Neural cell (in vitro differentiated cells): Measurements from ENCODE around the gene CMKLR1. TPM values are rescaled to one million over a fixed set of nuclear protein-coding genes. Genes with fewer than 3 reads are reported as not detected.

Experiments
- H2AFZ ChIP-seq: fragments of 200-600, 300-800 bp; sonication (generic), shearing (Covaris generic); 2 replicates; pipeline ENCODE4 v1.6.0; 2014; ENCODE audit warnings: low read depth, mild to moderate bottlenecking, antibody characterized with exemption, low read length, moderate library complexity
- H3F3A ChIP-seq: fragments of 200-600 bp; shearing (Covaris generic); 2 replicates; pipeline ENCODE4 v1.6.1; 2016; ENCODE audit warnings: mild to moderate bottlenecking, moderate library complexity, mixed read lengths, antibody characterized with exemption, low read length; ENCODE audit not compliant: insufficient read depth, poor library complexity, severe bottlenecking
- H3K27ac ChIP-seq: fragments of 200-600, 300-800 bp; sonication (generic), shearing (Covaris generic); 2 replicates; pipeline ENCODE4 v1.5.1; 2014; ENCODE audit warnings: mild to moderate bottlenecking, low read length, moderate library complexity
- H3K27me3 ChIP-seq: fragments of 300-800, 200-600 bp; sonication (generic), shearing (Covaris generic); 2 replicates; pipeline ENCODE4 v1.6.0; 2014; ENCODE audit warnings: mild to moderate bottlenecking, low read depth, low read length, moderate library complexity; ENCODE audit not compliant: insufficient read depth
- H3K36me3 ChIP-seq: fragments of 300-800, 200-600 bp; sonication (generic), shearing (Covaris generic); 2 replicates; pipeline ENCODE4 v1.5.1; 2014; ENCODE audit warnings: mild to moderate bottlenecking, antibody characterized with exemption, low read length, moderate library complexity; ENCODE audit not compliant: insufficient read depth
- H3K4me2 ChIP-seq: fragments of 300-800, 200-600 bp; sonication (generic), shearing (Covaris generic); 2 replicates; pipeline ENCODE4 v1.6.0; 2014; ENCODE audit warnings: mild to moderate bottlenecking, low read length
- H3K4me3 ChIP-seq: fragments of 300-800, 200-600 bp; sonication (generic), shearing (Covaris generic); 2 replicates; pipeline ENCODE4 v1.5.1; 2014; ENCODE audit warnings: mild to moderate bottlenecking, low read length, moderate library complexity
- H3K79me2 ChIP-seq: fragments of 200-600 bp; shearing (Covaris generic); replicated peaks from 2 replicates; pipeline ENCODE4 v1.6.0; 2014; ENCODE audit warnings: mild to moderate bottlenecking, low read length, moderate library complexity; ENCODE audit not compliant: insufficient read depth
- H3K9ac ChIP-seq: fragments of 300-800, 200-600 bp; sonication (generic), shearing (Covaris generic); 2 replicates; pipeline ENCODE4 v1.6.1; 2016; ENCODE audit warnings: mild to moderate bottlenecking, low read length, mixed read lengths
- H3K9me2 ChIP-seq: fragments of 200-600 bp; shearing (Covaris generic); 2 replicates; pipeline ENCODE4 v1.6.1; 2016; ENCODE audit warnings: mild to moderate bottlenecking, low read length, mixed read lengths; ENCODE audit not compliant: insufficient read depth
- H3K9me3 ChIP-seq: fragments of 200-600, 300-800 bp; sonication (generic), shearing (Covaris generic); 2 replicates; pipeline ENCODE4 v1.6.1; 2016; ENCODE audit warnings: mild to moderate bottlenecking, mixed run types, low read length, moderate library complexity, mixed read lengths
- H4K20me1 ChIP-seq: fragments of 200-600 bp; shearing (Covaris generic); 2 replicates; pipeline ENCODE4 v1.6.1; 2016; ENCODE audit warnings: mild to moderate bottlenecking, mixed run types; ENCODE audit not compliant: insufficient read depth
- CTCF ChIP-seq: fragments of 450-650 bp; IDR thresholded peaks from 2 replicates; pipeline ENCODE4 v1.5.1; 2014; ENCODE audit warnings: antibody characterized with exemption, mild to moderate bottlenecking, moderate library complexity; ENCODE audit not compliant: poor library complexity, severe bottlenecking
- EP300 ChIP-seq: fragments of 450-650 bp; conservative IDR thresholded peaks from 2 replicates; pipeline ENCODE4 v1.6.1; 2014; ENCODE audit warnings: antibody characterized with exemption, mild to moderate bottlenecking, moderate library complexity; ENCODE audit not compliant: poor library complexity, severe bottlenecking
- EZH2 ChIP-seq: fragments of 200-600, 300-800 bp; shearing (Covaris generic), sonication (generic); IDR thresholded peaks from 2 replicates; pipeline ENCODE4 v1.6.1; 2014; ENCODE audit warnings: antibody characterized with exemption, low read length, borderline replicate concordance, mild to moderate bottlenecking; ENCODE audit not compliant: insufficient read depth, poor library complexity, severe bottlenecking
- MXI1 ChIP-seq: fragments of 450-650 bp; conservative IDR thresholded peaks from 2 replicates; pipeline ENCODE4 v1.6.1; 2014; ENCODE audit warnings: antibody characterized with exemption, mild to moderate bottlenecking; ENCODE audit not compliant: poor library complexity, severe bottlenecking
- POLR2AphosphoS5 ChIP-seq: IDR thresholded peaks from 2 replicates; pipeline ENCODE4 v1.6.1; 2012
- RAD21 ChIP-seq: fragments of 450-650 bp; conservative IDR thresholded peaks from 2 replicates; pipeline ENCODE4 v1.6.1; 2014; ENCODE audit warnings: antibody characterized with exemption, mild to moderate bottlenecking, moderate library complexity
- REST ChIP-seq: IDR thresholded peaks from 2 replicates; pipeline ENCODE4 v1.6.1; 2012; ENCODE audit warnings: borderline replicate concordance
- SMC3 ChIP-seq: fragments of 450-650 bp; conservative IDR thresholded peaks from 2 replicates; pipeline ENCODE4 v1.6.1; 2014; ENCODE audit warnings: antibody characterized with exemption, mild to moderate bottlenecking, moderate library complexity; ENCODE audit not compliant: poor library complexity
- TAF1 ChIP-seq: IDR thresholded peaks from 2 replicates; pipeline ENCODE4 v1.6.1; 2012; ENCODE audit warnings: low read depth
- polyA plus RNA-seq: library from polyadenylated mRNA; depleted of rRNA; stranded (reverse); fragments of >200 nt; gene quantifications from 2 replicates; pipeline ENCODE4 v1.2.3, GENCODE V29; 2014

Gene CMKLR1
- polyA plus RNA-seq, 1 donor from 2014 or later = 0.06 TPM

- H3K27ac ChIP-seq = no peak overlapping the region
- H3K79me2 ChIP-seq = no peaks in the 10 kb centered on the region
- no peak for TF ChIP-seq REST
- TF ChIP-seq SMC3 = no peak
- TF ChIP-seq MXI1 = no peak
- no peak overlapping the region for H2AFZ ChIP-seq
- no peak overlapping the region for H3K4me3 ChIP-seq
- H4K20me1 ChIP-seq = no peaks in the 10 kb centered on the region
- no peaks in the 10 kb centered on the region for H3F3A ChIP-seq
- H3K9me2 ChIP-seq = no peaks in the 10 kb centered on the region
- H3K4me2 ChIP-seq = no peak overlapping the region
- H3K9ac ChIP-seq = no peak overlapping the region
- H3K27me3 ChIP-seq = no peaks in the 10 kb centered on the region
- peaks cover 10% of the 10 kb centered on the region for H3K9me3 ChIP-seq
- H3K36me3 ChIP-seq = no peaks in the 10 kb centered on the region
These were observed 38.1 kb upstream of the CMKLR1 start for GRCh38 chr12:108377260-108377659.

GRCh38 chr12:108375986-108376663 is 37.0 kb upstream of the CMKLR1 start:
- Histone ChIP-seq H3F3A (no peaks in the 10 kb centered on the region), H3K27ac (no peak overlapping the region)

More at GRCh38 chr12:108375986-108376663, 37.0 kb upstream of the CMKLR1 start:
- TF ChIP-seq EP300 (no peak), RAD21 (no peak), MXI1 (no peak), CTCF (no peak), TAF1 (no peak), SMC3 (no peak), REST (no peak), EZH2 (no peak), POLR2AphosphoS5 (no peak)
- Histone ChIP-seq H3K4me3 (no peak overlapping the region), H2AFZ (no peak overlapping the region), H3K36me3 (no peaks in the 10 kb centered on the region), H4K20me1 (no peaks in the 10 kb centered on the region), H3K9me3 (peaks cover 10% of the 10 kb centered on the region), H3K79me2 (no peaks in the 10 kb centered on the region), H3K9ac (no peak overlapping the region), H3K4me2 (no peak overlapping the region), H3K9me2 (no peaks in the 10 kb centered on the region), H3K27me3 (no peaks in the 10 kb centered on the region)
